WI38 (cell line): ENCODE results near the gene NTS.

Experiments used
- H3K4me3 ChIP-seq: 2 replicates; pipeline ENCODE4 v1.5.1; 2011; ENCODE audit warnings: low read depth, mild to moderate bottlenecking, control low read depth, low read length
- TF ChIP-seq, protein P1 (sequence below): IDR thresholded peaks from 2 replicates; pipeline ENCODE4 v1.5.1; 2012; ENCODE audit warnings: low read depth, mild to moderate bottlenecking, control low read depth, low read length

Gene NTS

DNA sequence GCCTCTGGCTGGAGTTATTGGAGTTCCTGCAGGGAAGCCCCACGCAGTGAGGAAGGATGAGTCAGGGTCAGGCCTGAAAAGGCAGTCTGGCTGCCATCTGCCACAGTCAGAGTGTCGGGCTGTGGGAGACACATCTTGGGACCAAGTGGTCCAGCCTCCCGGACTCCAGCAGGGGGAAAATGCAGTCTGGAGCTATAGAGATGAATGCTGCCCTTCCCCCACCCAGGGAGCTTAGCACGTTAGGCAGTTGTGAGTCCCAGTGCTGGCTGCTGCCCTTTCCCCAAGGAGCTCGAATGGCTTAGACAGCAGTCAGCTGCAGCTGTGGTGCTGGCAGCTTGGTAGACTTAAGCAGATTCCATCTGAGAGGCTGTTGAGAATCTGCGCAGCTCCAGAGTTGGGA lies 8.2 kb upstream of the NTS start:
- TF ChIP-seq, protein P1, sequence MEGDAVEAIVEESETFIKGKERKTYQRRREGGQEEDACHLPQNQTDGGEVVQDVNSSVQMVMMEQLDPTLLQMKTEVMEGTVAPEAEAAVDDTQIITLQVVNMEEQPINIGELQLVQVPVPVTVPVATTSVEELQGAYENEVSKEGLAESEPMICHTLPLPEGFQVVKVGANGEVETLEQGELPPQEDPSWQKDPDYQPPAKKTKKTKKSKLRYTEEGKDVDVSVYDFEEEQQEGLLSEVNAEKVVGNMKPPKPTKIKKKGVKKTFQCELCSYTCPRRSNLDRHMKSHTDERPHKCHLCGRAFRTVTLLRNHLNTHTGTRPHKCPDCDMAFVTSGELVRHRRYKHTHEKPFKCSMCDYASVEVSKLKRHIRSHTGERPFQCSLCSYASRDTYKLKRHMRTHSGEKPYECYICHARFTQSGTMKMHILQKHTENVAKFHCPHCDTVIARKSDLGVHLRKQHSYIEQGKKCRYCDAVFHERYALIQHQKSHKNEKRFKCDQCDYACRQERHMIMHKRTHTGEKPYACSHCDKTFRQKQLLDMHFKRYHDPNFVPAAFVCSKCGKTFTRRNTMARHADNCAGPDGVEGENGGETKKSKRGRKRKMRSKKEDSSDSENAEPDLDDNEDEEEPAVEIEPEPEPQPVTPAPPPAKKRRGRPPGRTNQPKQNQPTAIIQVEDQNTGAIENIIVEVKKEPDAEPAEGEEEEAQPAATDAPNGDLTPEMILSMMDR = no peak
- no peak overlapping the region for H3K4me3 ChIP-seq

DNA sequence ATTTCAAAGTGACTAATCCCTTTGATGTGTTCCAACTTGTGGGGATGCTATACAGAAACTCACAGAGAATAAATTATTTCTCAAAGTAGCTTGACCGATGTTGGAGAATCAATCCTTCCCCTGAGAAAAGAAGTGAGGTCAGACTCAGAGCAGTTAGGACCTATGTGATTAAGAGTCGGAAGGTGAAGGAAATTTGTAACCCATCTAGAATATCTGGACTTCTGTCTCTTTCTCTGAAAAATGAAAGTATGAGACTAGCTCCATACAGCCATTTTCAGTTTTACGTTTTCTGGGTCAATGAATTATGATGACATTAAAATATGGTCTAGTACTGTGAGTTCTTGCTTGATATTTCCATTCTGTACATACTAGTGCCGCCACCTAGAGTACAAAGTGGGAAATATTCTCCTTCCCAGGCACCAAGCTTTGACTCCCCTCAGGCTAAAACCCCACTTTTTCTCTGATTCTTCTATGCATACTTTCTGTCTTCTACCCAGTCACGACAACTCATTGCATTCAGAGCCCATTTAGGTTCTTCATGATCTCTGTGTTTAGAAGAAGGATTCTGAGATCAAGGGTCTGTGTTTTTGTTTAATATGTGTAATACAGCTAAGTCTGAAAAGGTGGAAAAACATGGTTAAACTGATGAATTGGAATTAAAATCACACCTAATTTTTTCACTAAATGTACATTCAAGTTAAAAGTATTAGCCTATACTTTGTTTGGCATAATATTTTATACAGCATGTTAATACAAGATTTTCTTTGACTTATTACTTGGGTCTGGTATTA lies 6.9 kb upstream of the NTS start:
- TF ChIP-seq, protein P1 = no peak
- H3K4me3 ChIP-seq = no peak overlapping the region

DNA sequence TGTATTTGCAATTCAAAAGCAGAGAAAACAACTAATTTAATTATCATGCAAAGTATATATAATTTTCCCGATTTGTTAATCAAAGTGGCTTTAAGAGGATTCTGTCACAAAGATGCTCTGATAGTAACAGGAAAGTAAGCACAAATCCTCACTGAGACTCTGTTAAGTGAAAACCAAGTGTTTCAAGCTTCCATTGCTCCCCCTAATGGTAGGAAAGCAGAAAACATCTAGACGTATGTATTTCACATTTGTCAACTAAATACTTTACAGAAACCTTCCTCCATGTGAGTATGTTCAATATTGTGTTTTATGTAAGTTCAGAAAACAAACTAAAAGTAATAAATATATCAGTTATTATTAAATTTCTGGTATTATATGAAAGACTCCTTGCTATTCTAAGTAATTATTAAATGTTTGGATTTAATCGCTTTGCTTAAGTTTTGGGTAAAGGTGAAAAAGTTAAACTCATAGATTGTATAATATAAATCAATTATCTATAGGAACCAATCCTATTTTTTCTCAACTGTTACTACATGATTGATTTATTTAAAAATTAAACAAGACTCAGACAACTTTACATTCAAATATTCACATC lies 1.5 kb upstream of the NTS start:
- no peak overlapping the region for H3K4me3 ChIP-seq
- TF ChIP-seq, protein P1 = 0 out of 2 replicates have a peak, but pooled peaks have one; percentile 12

DNA sequence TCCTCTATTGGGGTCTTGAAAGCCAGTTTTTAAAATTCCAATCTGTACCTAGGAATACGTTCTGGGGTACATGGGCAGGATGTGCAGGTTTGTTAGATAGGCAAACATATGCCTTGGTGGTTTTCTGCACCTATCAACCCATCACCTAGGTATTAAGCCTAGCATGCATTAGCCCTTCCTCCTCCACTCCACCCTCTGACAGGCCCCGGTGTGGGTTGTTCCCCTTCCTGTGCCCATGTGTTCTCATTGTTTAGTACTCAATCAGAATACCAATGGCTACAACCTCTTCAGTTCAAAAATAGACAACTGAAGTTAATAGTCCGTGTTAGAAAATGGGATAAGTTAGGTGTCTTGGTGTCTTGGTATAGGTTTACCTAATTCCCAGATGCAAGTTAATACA lies 3.4 kb downstream of the NTS start:
- H3K4me3 ChIP-seq = no peak overlapping the region
- TF ChIP-seq, protein P1 = no peak

DNA sequence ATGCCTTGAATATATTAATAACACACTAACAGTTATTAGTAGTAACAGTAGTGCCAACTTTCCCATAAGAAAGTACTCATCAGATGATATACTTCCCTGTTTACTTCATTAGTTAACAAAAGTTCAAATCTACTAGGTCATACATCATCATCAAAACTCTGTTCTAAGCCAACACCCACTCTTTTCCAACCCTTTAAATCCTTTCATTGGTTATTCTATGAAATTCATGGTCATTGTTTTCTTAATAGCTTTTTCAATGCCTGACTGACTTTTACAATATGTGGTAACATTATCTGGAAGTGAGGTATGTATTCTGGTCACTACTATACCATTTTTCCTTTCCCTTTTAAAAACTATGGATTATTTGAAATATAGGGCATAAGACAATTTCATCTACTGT lies 9.7 kb downstream of the NTS start:
- TF ChIP-seq, protein P1 = no peak
- no peak overlapping the region for H3K4me3 ChIP-seq

DNA sequence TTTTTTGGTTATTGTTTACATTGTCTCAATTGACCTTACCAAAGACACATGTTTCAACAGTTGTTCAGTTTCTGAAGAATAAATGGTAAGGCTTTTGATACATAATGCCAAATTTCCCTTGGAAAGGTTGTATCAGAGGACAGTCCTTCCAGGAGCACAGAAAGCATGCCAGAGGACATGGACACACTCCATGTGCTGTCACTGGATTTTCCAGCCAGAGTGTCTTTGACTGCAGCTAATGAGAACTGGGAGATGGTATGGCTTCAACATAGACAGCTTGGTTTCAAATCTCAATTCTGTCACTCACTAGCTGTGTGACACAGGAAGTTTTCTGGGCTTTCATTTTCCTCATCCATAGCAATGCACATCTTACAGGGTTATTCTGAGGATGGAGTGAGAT lies 20.6 kb downstream of the NTS start:
- H3K4me3 ChIP-seq = no peak overlapping the region
- TF ChIP-seq, protein P1 = no peak

DNA sequence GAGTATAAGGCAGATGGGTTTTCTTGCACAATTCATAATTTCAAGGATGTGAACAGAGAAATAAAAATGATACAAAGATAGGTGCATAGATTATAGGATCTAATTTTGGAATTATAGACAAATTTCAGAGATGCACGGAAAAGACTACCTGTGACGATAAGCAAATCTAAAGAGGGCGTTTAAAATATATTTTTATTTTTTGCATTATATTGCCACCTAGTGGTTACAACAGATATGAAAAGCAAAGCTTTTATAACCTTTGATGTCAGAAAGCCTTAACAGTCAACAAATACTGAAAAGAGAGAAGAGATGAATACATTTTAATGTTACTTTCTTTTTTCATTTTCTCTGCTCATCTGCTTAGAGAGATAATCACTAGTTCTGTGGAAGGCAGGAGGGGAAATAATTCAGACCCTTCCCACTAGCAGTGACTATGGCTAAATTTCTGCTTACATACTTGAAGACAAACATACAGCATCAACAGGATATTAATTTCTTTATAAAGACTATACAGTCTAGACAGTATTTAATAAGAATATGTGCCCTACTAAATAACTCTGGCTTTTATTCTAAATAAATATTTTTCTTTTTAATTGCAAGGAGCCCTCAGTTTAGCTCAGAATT lies 46.3 kb downstream of the NTS start:
- no peak overlapping the region for H3K4me3 ChIP-seq
- TF ChIP-seq, protein P1 = peak; percentile 20; the same call in 1 of the 2 replicates
